CD14-positive monocyte (primary cell): ENCODE measurements around the gene ACAD10. TPM values are rescaled to one million over a fixed set of nuclear protein-coding genes. Genes with fewer than 3 reads are reported as not detected.
A peak's percentile ranks its signal among the peaks of the same experiment; 100 is the strongest.
"Not testable (repeated sequence)": the region's sequence is repeated elsewhere in the genome, so short reads cannot be mapped to it uniquely, and the experiment has no call there.

ENCODE experiments used
- DNase-seq, 3 donors: peaks; one replicate each; pipeline ENCODE4 v3.0.0-alpha.2; 2011 to 2022
- H2AFZ ChIP-seq: 2 replicates; pipeline ENCODE4 v1.6.0; 2012; ENCODE audit warnings: mild to moderate bottlenecking, low read depth, low read length, inconsistent platforms; ENCODE audit not compliant: insufficient read depth, poor library complexity, severe bottlenecking
- H3K27ac ChIP-seq, 2 donors: 1 replicate in 1 of 2; 2 replicates in 1 of 2; pipeline ENCODE4 v1.5.1; 2012 to 2013; ENCODE audit warnings: low read length in 2 of 2, control low read depth in 1 of 2, inconsistent platforms in 1 of 2, low read depth in 1 of 2, mild to moderate bottlenecking in 1 of 2
- H3K27me3 ChIP-seq, 2 donors: one replicate each; pipeline versions ENCODE4 v1.6.0 to v1.6.1; 2011 to 2013; ENCODE audit warnings: low read length in 2 of 2; ENCODE audit not compliant: control insufficient read depth in 2 of 2, insufficient read depth in 2 of 2
- H3K36me3 ChIP-seq, 2 donors: replicated peaks in 1 of 2; 1 replicate in 1 of 2; 2 replicates in 1 of 2; pipeline versions ENCODE4 v1.5.1 to v1.6.1; 2012 to 2013; ENCODE audit warnings: low read length in 2 of 2, control low read depth in 1 of 2, inconsistent platforms in 1 of 2, mild to moderate bottlenecking in 1 of 2; ENCODE audit not compliant: insufficient read depth in 2 of 2, control insufficient read depth in 1 of 2
- H3K4me1 ChIP-seq, 2 donors: 1 replicate in 1 of 2; 2 replicates in 1 of 2; pipeline versions ENCODE4 v1.5.1 to v1.6.1; 2012 to 2013; ENCODE audit warnings: low read length in 2 of 2, control low read depth in 1 of 2, inconsistent platforms in 1 of 2, mild to moderate bottlenecking in 1 of 2, moderate library complexity in 1 of 2; ENCODE audit not compliant: insufficient read depth in 2 of 2, control insufficient read depth in 1 of 2
- H3K4me2 ChIP-seq: replicated peaks from 2 replicates; pipeline ENCODE3; 2012; ENCODE audit warnings: low read length, moderate library complexity, mild to moderate bottlenecking; ENCODE audit not compliant: poor library complexity, severe bottlenecking; ENCODE audit errors: extremely low read depth
- H3K4me3 ChIP-seq, 3 experiments: fragments of 200-600 bp in 1 of 3; sonication (generic) in 1 of 3; replicated peaks in 1 of 3; 1 replicate in 2 of 3; 2 replicates in 1 of 3; pipeline ENCODE4 v1.5.1; 2011 to 2013; ENCODE audit warnings: low read length in 3 of 3, mild to moderate bottlenecking in 3 of 3, control low read depth in 2 of 3, low read depth in 2 of 3, inconsistent platforms in 1 of 3, moderate library complexity in 1 of 3
- H3K79me2 ChIP-seq: 2 replicates; pipeline ENCODE4 v1.6.0; 2012; ENCODE audit warnings: mild to moderate bottlenecking, control low read depth, inconsistent platforms, low read length, moderate library complexity; ENCODE audit not compliant: insufficient read depth
- H3K9ac ChIP-seq: 2 replicates; pipeline ENCODE4 v1.6.0; 2017; ENCODE audit warnings: low read length, mild to moderate bottlenecking; ENCODE audit not compliant: insufficient read depth, poor library complexity, severe bottlenecking
- H3K9me3 ChIP-seq, 2 donors: replicated peaks in 1 of 2; 1 replicate in 1 of 2; 2 replicates in 1 of 2; pipeline versions ENCODE4 v1.5.1 to v1.6.1; 2012 to 2013; ENCODE audit warnings: low read length in 2 of 2, control low read depth in 1 of 2; ENCODE audit not compliant: control insufficient read depth in 1 of 2, insufficient read depth in 1 of 2
- H4K20me1 ChIP-seq: 2 replicates; pipeline ENCODE4 v1.6.0; 2012; ENCODE audit warnings: mild to moderate bottlenecking, low read length, control low read depth, moderate library complexity; ENCODE audit not compliant: insufficient read depth
- H3K27ac Mint-ChIP-seq, 7 donors: one replicate each; pipeline ENCODE4 v1.8.0; 2020; ENCODE audit warnings: mild to moderate bottlenecking in 7 of 7, mixed read lengths in 7 of 7, moderate library complexity in 6 of 7, inconsistent platforms in 2 of 7
- H3K27me3 Mint-ChIP-seq, 3 donors: one replicate each; pipeline ENCODE4 v1.8.0; 2021 to 2022; ENCODE audit warnings: low read depth in 3 of 3, mild to moderate bottlenecking in 3 of 3, mixed read lengths in 3 of 3, moderate library complexity in 3 of 3, inconsistent platforms in 1 of 3
- H3K36me3 Mint-ChIP-seq, 2 donors: one replicate each; pipeline ENCODE4 v1.8.0; 2020; ENCODE audit warnings: mixed read lengths in 2 of 2, inconsistent platforms in 1 of 2, mild to moderate bottlenecking in 1 of 2
- H3K4me1 Mint-ChIP-seq: one replicate; pipeline ENCODE4 v1.8.0; 2020; ENCODE audit warnings: mild to moderate bottlenecking, mixed read lengths
- H3K4me3 Mint-ChIP-seq, 2 donors: one replicate each; pipeline ENCODE4 v1.8.0; 2020; ENCODE audit warnings: mild to moderate bottlenecking in 2 of 2, mixed read lengths in 2 of 2, moderate library complexity in 1 of 2
- H3K9me3 Mint-ChIP-seq, 7 donors: one replicate each; pipeline ENCODE4 v1.8.0; 2020 to 2022; ENCODE audit warnings: mixed read lengths in 7 of 7, mild to moderate bottlenecking in 6 of 7, moderate library complexity in 6 of 7, inconsistent platforms in 2 of 7
- WGBS: methylation state at CpG from one replicate; pipeline ENCODE4 v1.1.5; 2013; ENCODE audit warnings: missing lambda C conversion rate; ENCODE audit not compliant: insufficient coverage; 5-methylcytosine and 5-hydroxymethylcytosine counted together
- intact Hi-C, 2 donors: fragments of 100-400 bp; cut with micrococcal nuclease; formaldehyde crosslinking; loops; one replicate each; pipeline versions ENCODE4 v1.15.0 to v1.15.1; 2023
- polyA plus RNA-seq, 3 donors: library from polyadenylated mRNA; depleted of rRNA in 1 of 3; unstranded in 2 of 3; stranded (reverse) in 1 of 3; fragments of 300-500 nt in 2 of 3; fragments of >200 nt in 1 of 3; fragmentation: Illumina TruSeq in 2 of 3; gene quantifications; 1 replicate in 2 of 3; 2 replicates in 1 of 3; pipeline ENCODE4 v1.2.3, GENCODE V29; 2012 to 2021
- TF ChIP-seq, protein P1 (sequence below): fragments of 200-600 bp; IDR thresholded peaks from one replicate; pipeline ENCODE4 v1.8.0; 2022; ENCODE audit warnings: antibody characterized with exemption, mild to moderate bottlenecking

The ACAD10 gene
- polyA plus RNA-seq, 3 donors: 9.4 to 34.3 (median 10.1) TPM

DNA sequence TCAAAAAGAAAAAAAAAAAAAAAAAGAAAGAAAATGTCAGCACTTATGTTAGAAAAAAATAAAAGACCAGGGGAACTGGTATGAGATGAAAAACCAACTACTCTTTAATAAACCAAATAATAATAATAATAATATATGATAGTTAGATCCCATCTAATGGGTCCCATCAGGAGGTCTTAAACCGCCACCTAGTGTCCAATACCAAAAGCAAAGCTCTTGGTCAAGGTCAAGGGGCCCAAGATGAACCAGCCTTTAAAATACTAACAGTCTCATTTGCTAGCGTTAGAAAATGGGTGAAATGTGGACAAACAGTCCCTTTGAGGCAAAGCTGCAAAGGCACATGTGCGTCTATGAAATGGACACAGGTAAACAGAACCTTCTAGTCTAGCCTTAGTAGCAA lies 12.3 kb upstream of the ACAD10 start:
- H3K36me3 ChIP-seq: peaks cover 92 to 99% of the 10 kb centered on the region in 2 donors
- Mint-ChIP-seq H3K27me3 (no peaks in the 10 kb centered on the region), H3K27ac (no peak overlapping the region), H3K4me1 (no peaks in the 10 kb centered on the region), H3K36me3 (peaks cover 72 to 94% of the 10 kb centered on the region in 2 donors), H3K9me3 (no peaks in the 10 kb centered on the region), H3K4me3 (no peak overlapping the region)
- TF ChIP-seq, protein P1, sequence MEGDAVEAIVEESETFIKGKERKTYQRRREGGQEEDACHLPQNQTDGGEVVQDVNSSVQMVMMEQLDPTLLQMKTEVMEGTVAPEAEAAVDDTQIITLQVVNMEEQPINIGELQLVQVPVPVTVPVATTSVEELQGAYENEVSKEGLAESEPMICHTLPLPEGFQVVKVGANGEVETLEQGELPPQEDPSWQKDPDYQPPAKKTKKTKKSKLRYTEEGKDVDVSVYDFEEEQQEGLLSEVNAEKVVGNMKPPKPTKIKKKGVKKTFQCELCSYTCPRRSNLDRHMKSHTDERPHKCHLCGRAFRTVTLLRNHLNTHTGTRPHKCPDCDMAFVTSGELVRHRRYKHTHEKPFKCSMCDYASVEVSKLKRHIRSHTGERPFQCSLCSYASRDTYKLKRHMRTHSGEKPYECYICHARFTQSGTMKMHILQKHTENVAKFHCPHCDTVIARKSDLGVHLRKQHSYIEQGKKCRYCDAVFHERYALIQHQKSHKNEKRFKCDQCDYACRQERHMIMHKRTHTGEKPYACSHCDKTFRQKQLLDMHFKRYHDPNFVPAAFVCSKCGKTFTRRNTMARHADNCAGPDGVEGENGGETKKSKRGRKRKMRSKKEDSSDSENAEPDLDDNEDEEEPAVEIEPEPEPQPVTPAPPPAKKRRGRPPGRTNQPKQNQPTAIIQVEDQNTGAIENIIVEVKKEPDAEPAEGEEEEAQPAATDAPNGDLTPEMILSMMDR: peak; percentile 24
- no peak for DNase-seq
- H3K4me2 ChIP-seq: no peak overlapping the region
- 100% methylated on average over 2 of the region's 3 CpGs for WGBS
- no peak overlapping the region for H2AFZ ChIP-seq
- no peaks in the 10 kb centered on the region for H3K4me1 ChIP-seq
- peaks cover 26% of the 10 kb centered on the region for H4K20me1 ChIP-seq
- H3K9me3 ChIP-seq: no peaks in the 10 kb centered on the region
- peaks cover 10% of the 10 kb centered on the region for H3K79me2 ChIP-seq
- H3K27me3 ChIP-seq: no peaks in the 10 kb centered on the region
- no peak overlapping the region for H3K27ac ChIP-seq
- no peak overlapping the region for H3K4me3 ChIP-seq
- no peak overlapping the region for H3K9ac ChIP-seq
- intact Hi-C loops: no loop called here

DNA sequence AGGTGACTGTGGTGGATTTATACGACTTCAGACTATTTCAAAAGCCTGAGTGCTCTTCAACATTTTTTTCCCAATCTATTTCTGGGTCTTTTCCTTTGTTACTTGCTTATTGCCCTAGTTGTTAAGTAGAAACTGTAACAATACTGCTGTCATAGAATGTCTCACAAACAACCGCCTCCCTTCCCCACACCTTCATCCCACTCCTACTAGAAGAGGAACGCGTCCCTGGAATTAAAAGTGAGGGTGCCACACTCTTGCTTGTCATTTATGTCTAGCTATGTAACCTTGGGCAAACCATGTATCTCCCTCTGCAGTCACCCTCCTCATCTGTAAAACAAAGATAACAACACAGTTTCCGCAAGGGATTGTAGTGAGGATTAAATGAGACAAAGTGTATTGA lies 8.7 kb upstream of the ACAD10 start:
- WGBS: 100% methylated on average over 2 of the region's 5 CpGs
- Mint-ChIP-seq H3K36me3 (peaks cover 83 to 96% of the 10 kb centered on the region in 2 donors), H3K9me3 (no peaks in the 10 kb centered on the region), H3K4me3 (no peak overlapping the region), H3K27me3 (no peaks in the 10 kb centered on the region), H3K27ac (peak overlapping the region in 2 of 7 donors; percentile 15 to 18), H3K4me1 (no peaks in the 10 kb centered on the region)
- Histone ChIP-seq H4K20me1 (peaks cover 33% of the 10 kb centered on the region), H3K27me3 (no peaks in the 10 kb centered on the region), H3K36me3 (peaks cover 93 to 99% of the 10 kb centered on the region in 2 donors), H2AFZ (no peak overlapping the region), H3K4me1 (no peaks in the 10 kb centered on the region), H3K4me2 (no peak overlapping the region), H3K4me3 (no peak overlapping the region), H3K9me3 (no peaks in the 10 kb centered on the region), H3K27ac (no peak overlapping the region), H3K9ac (no peak overlapping the region), H3K79me2 (peaks cover 10% of the 10 kb centered on the region)
- TF ChIP-seq, protein P1: no peak
- DNase-seq: no peak
- intact Hi-C loops: no loop called here

DNA sequence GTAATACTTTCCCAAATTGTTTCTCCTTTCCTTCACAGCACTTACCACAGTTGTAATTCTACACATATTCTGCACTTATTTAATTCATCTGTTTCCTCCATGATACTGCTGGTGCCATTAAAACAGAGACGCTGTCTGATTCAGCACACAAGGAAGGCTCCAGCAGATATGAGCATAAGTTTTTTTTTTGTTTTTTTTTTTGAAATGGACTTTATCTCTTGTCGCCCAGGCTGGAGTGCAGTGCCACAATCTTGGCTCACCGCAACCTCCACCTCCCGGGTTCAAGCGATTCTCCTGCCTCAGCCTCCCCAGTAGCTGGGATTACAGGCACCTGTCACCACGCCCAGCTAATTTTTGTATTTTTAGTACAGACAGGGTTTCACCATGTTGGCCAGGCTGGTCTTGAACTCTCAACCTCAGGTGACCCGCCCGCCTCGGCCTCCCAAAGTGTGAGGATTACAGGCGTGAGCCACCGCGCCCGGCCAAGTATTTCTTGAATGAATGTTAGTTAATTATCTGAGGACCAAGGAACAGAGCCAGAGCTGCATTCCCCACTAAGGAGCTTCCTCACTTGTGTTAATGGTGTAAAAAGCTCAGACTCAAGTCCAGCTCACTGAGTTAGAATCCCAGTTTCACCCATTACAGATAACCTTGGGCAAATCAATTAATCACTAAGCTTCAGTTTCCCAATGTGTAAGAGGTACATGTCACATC lies 1.2 kb upstream of the ACAD10 start:
- Histone ChIP-seq H3K4me3 (peak overlapping the region; percentile 80 to 95 (median 87)), H3K9ac (peak overlapping the region; percentile 96), H3K79me2 (peaks cover 64% of the 10 kb centered on the region), H4K20me1 (peaks cover 40% of the 10 kb centered on the region), H3K4me2 (peak overlapping the region; percentile 84), H3K36me3 (peaks cover 32 to 37% of the 10 kb centered on the region in 2 donors), H3K27ac (peak overlapping the region in 1 of 2 donors; percentile 97), H3K4me1 (peaks cover 18 to 31% of the 10 kb centered on the region in 2 donors), H2AFZ (peak overlapping the region; percentile 91)
- WGBS: no CpG with 5 or more reads among the region's 13 CpGs
- Mint-ChIP-seq H3K27ac (peak overlapping the region in 4 of 7 donors; percentile 95 to 97 (median 96)), H3K4me3 (peak overlapping the region; percentile 97 to 99), H3K36me3 (peaks cover 36 to 44% of the 10 kb centered on the region in 2 donors), H3K4me1 (peaks cover 29% of the 10 kb centered on the region)
- not testable (repeated sequence) for H3K9me3 ChIP-seq, H3K9me3 Mint-ChIP-seq, H3K27me3 ChIP-seq, H3K27me3 Mint-ChIP-seq, DNase-seq
- intact Hi-C loops: loop anchor here in 1 of 2 donors (5.0 kb wide), 1 partner anchor 87 kb away; the partner anchor contains the start of gene ATXN2
